Measurements from ENCODE around the gene IFNGR2. TPM values are rescaled to one million over a fixed set of nuclear protein-coding genes. Genes with fewer than 3 reads are reported as not detected.

IFNGR2 gene
- total RNA-seq, 1 experiment from 2014 or later: 121 TPM

Other genes starting within 250 kb of the IFNGR2 start
- gene IFNAR2, start 173.5 kb upstream of the IFNGR2 start, total RNA-seq (2014; rRNA removed; shearing (Covaris generic)): 7.9 and 11.9 TPM in 2 replicates
- 30.0 and 32.5 TPM in 2 replicates for gene IL10RB, start 137.0 kb upstream of the IFNGR2 start, total RNA-seq (2014; rRNA removed; shearing (Covaris generic))
- 10.7 and 11.9 TPM in 2 replicates for gene IFNAR1, start 78.4 kb upstream of the IFNGR2 start, total RNA-seq (2014; rRNA removed; shearing (Covaris generic))
- gene TMEM50B, start 76.6 kb downstream of the IFNGR2 start, total RNA-seq (2014; rRNA removed; shearing (Covaris generic)): 32.1 and 32.7 TPM in 2 replicates
- gene DNAJC28, start 88.3 kb downstream of the IFNGR2 start, total RNA-seq (2014; rRNA removed; shearing (Covaris generic)): 0.64 and 1.1 TPM in 2 replicates
- 90.1 and 95.7 TPM in 2 replicates for gene GART, start 138.7 kb downstream of the IFNGR2 start, total RNA-seq (2014; rRNA removed; shearing (Covaris generic))
- 94.1 and 133 TPM in 2 replicates for gene SON, start 139.6 kb downstream of the IFNGR2 start, total RNA-seq (2014; rRNA removed; shearing (Covaris generic))
- gene DONSON, start 185.3 kb downstream of the IFNGR2 start, total RNA-seq (2014; rRNA removed; shearing (Covaris generic)): 16.9 and 17.8 TPM in 2 replicates
- 7.7 and 15.2 TPM in 2 replicates for gene CRYZL1, start 238.3 kb downstream of the IFNGR2 start, total RNA-seq (2014; rRNA removed; shearing (Covaris generic))
- gene ITSN1, start 239.1 kb downstream of the IFNGR2 start, total RNA-seq (2014; rRNA removed; shearing (Covaris generic)): 10.9 and 13.4 TPM in 2 replicates